A549 (cell line): ENCODE measurements around the gene RPL3. TPM values are rescaled to one million over a fixed set of nuclear protein-coding genes. Genes with fewer than 3 reads are reported as not detected.

Experiments
- ATAC-seq, 2 experiments: fragments of 200-7000 bp in 1 of 2; fragments of >200 bp in 1 of 2; cut with Nextera tagmentation in 1 of 2; cut with Tn5 transposase in 1 of 2; 3 replicates each; pipeline versions ENCODE4 v1.8.0 to v1.9.1; 2018 to 2020; ENCODE audit warnings: mild to moderate bottlenecking in 1 of 2, moderate library complexity in 1 of 2
- CTCF ChIA-PET: fragments of 300-600 bp; sonication (Branson Sonifier 250); formaldehyde crosslinking; extraction: SDS; loops from one replicate; lab custom pipeline; 2021; ENCODE audit warnings: antibody characterized with exemption, inconsistent platforms; lab: Yijun Ruan, JAX
- POLR2A ChIA-PET: fragments of 350-600 bp; formaldehyde crosslinking; extraction: SDS; loops from one replicate; lab custom pipeline; 2021; ENCODE audit warnings: antibody characterized with exemption, inconsistent platforms; lab: Yijun Ruan, JAX
- DNase-seq, 2 experiments: peaks; one replicate each; pipeline versions ENCODE4 v3.0.0 to v3.0.0-alpha.2; 2011 to 2016; ENCODE audit warnings: low read depth in 1 of 2, low spot score in 1 of 2
- FAIRE-seq: peaks from 2 replicates; lab custom pipeline; 2011; peaks lifted over from hg19 to GRCh38; lab: Jason Lieb, UNC
- H3K27ac ChIP-seq, 2 experiments: fragments of >200 bp; sonication (Bioruptor Twin); formaldehyde crosslinking; 3 replicates each; pipeline ENCODE4 v1.5.1; 2016 to 2017
- H3K4me1 ChIP-seq: fragments of >200 bp; sonication (Bioruptor Twin); formaldehyde crosslinking; 3 replicates; pipeline ENCODE4 v1.6.1; 2016
- H3K4me2 ChIP-seq: fragments of >200 bp; sonication (Bioruptor Twin); formaldehyde crosslinking; 3 replicates; pipeline ENCODE4 v1.6.1; 2016
- H3K4me3 ChIP-seq: fragments of >200 bp; sonication (Bioruptor Twin); formaldehyde crosslinking; 3 replicates; pipeline ENCODE4 v1.5.1; 2016
- H3K9me3 ChIP-seq: fragments of >200 bp; sonication (Bioruptor Twin); formaldehyde crosslinking; 3 replicates; pipeline ENCODE4 v1.6.1; 2016
- CBX2 ChIP-seq: fragments of 200-600 bp; sonication (generic); IDR thresholded peaks from 2 replicates; pipeline ENCODE4 v1.6.1; 2016; ENCODE audit warnings: low read depth, mild to moderate bottlenecking, borderline replicate concordance
- EHF ChIP-seq: fragments of 250-450 bp; sonication (Bioruptor Pico); IDR thresholded peaks from 2 replicates; pipeline ENCODE4 v1.5.0; 2020; ENCODE audit warnings: mild to moderate bottlenecking
- ESRRA ChIP-seq: fragments of 150-350 bp; IDR thresholded peaks from 2 replicates; pipeline ENCODE4 v1.6.1; 2014; ENCODE audit warnings: mild to moderate bottlenecking, low read length, borderline replicate concordance
- HDAC2 ChIP-seq: fragments of 200-600 bp; sonication (generic); IDR thresholded peaks from 2 replicates; pipeline ENCODE4 v1.6.1; 2016
- HMGXB4 ChIP-seq: fragments of 250-450 bp; sonication (Bioruptor Pico); IDR thresholded peaks from 2 replicates; pipeline ENCODE4 v1.5.0; 2021; ENCODE audit warnings: mild to moderate bottlenecking, moderate library complexity, borderline replicate concordance
- HOXA7 ChIP-seq: fragments of 250-450 bp; sonication (Bioruptor Pico); IDR thresholded peaks from 2 replicates; pipeline ENCODE4 v1.5.0; 2020; ENCODE audit warnings: mild to moderate bottlenecking, moderate library complexity
- MAX ChIP-seq: IDR thresholded peaks from 2 replicates; pipeline ENCODE4 v1.6.1; 2012
- MAZ ChIP-seq: fragments of 150-350 bp; IDR thresholded peaks from 2 replicates; pipeline ENCODE4 v1.6.1; 2014; ENCODE audit warnings: antibody characterized with exemption, low read depth, low read length, borderline replicate concordance
- NFE2L2 ChIP-seq: fragments of 150-350 bp; conservative IDR thresholded peaks from 2 replicates; pipeline ENCODE4 v1.6.1; 2014; ENCODE audit warnings: low read length
- NR3C1 ChIP-seq: fragments of >200 bp; sonication (Bioruptor Twin); formaldehyde crosslinking; IDR thresholded peaks from 3 replicates; pipeline ENCODE4 v1.6.1; 2017
- PHF8 ChIP-seq: fragments of 200-600 bp; sonication (generic); IDR thresholded peaks from 2 replicates; pipeline ENCODE4 v1.6.1; 2016; ENCODE audit warnings: low read depth, mild to moderate bottlenecking, antibody characterized with exemption, moderate library complexity, borderline replicate concordance
- RAD21 ChIP-seq, 2 experiments: fragments of >200 bp in 1 of 2; sonication (Bioruptor Twin) in 1 of 2; formaldehyde crosslinking in 1 of 2; IDR thresholded peaks in 1 of 2; conservative IDR thresholded peaks in 1 of 2; 2 replicates in 1 of 2; 3 replicates in 1 of 2; pipeline ENCODE4 v1.6.1; 2012 to 2018; ENCODE audit warnings: inconsistent platforms in 1 of 2
- RCOR1 ChIP-seq: fragments of 150-350 bp; IDR thresholded peaks from 2 replicates; pipeline ENCODE4 v1.6.1; 2014; ENCODE audit warnings: antibody characterized with exemption, low read length, low read depth
- USF2 ChIP-seq: fragments of 450-650 bp; IDR thresholded peaks from 2 replicates; pipeline ENCODE4 v1.6.1; 2014; ENCODE audit warnings: antibody characterized with exemption
- ZC3H11A ChIP-seq: fragments of 450-650 bp; IDR thresholded peaks from 2 replicates; pipeline ENCODE4 v1.6.1; 2014; ENCODE audit warnings: antibody characterized with exemption, mild to moderate bottlenecking
- ZSCAN20 ChIP-seq: fragments of 250-450 bp; sonication (Bioruptor Pico); IDR thresholded peaks from 2 replicates; pipeline ENCODE4 v1.8.0; 2022; ENCODE audit warnings: mild to moderate bottlenecking, moderate library complexity
- WGBS: methylation state at CpG from one replicate; pipeline ENCODE4 v1.1.6; 2017; ENCODE audit errors: missing lambda C conversion rate; 5-methylcytosine and 5-hydroxymethylcytosine counted together
- polyA plus RNA-seq, 4 experiments: library from polyadenylated mRNA; depleted of rRNA in 3 of 4; stranded (reverse); fragments of >200 nt; fragmentation: RNase III in 1 of 4; extraction: RNeasy Plus Mini Kit Qiagen cat#74134 plus additional on column Dnase treatment in 1 of 4; gene quantifications; 2 replicates in 3 of 4; 3 replicates in 1 of 4; pipeline ENCODE4 v1.2.3, GENCODE V29; 2011 to 2017
- TF ChIP-seq, protein P1 (sequence below): IDR thresholded peaks from 2 replicates; pipeline ENCODE4 v1.6.1; 2012; ENCODE audit warnings: low read depth, borderline replicate concordance
- TF ChIP-seq, protein P2 (sequence below): fragments of >200 bp; sonication (Bioruptor Twin); formaldehyde crosslinking; IDR thresholded peaks from 3 replicates; pipeline ENCODE4 v1.6.1; 2016

Gene RPL3
- polyA plus RNA-seq, 2 of the 4 experiments (the other 2 are of a cell fraction): 1,921 to 1,965 TPM

DNA sequence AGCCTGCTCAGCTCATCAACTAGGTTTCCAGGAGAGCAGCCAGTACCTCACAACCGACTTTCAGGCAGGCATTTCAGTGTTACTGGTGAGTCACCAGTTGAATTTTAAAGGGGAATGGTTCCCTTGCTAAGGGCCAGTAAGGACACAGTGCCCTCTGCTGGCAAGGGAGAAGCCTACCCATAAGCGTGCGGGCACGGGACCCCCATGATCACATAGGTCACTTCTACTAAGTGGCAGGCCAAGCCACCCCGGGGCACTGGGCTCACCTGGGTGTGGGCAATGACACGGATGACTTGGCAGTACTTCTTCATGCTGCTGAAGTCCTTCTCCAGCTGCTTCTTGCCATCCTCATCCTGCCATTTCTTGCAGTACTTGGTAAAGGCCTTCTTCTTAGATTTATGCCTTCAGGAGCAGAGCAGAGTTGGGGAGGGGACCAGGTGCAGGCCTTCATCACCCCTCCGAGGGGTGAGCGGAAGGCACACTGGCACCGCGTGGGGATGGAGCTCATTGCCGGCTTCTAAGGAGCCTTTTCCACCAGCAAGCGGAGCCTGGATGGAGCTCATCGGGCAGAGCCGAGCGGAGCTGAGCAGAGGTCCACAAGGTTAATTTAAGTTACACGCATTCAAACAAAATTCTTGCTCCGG is 2.9 kb downstream of the RPL3 start (continued):
- TF ChIP-seq ESRRA: no peak
- TF ChIP-seq PHF8: no peak
- no peak for TF ChIP-seq ZSCAN20 (CRISPR knock-in tag)
- no peak for TF ChIP-seq MAZ

DNA sequence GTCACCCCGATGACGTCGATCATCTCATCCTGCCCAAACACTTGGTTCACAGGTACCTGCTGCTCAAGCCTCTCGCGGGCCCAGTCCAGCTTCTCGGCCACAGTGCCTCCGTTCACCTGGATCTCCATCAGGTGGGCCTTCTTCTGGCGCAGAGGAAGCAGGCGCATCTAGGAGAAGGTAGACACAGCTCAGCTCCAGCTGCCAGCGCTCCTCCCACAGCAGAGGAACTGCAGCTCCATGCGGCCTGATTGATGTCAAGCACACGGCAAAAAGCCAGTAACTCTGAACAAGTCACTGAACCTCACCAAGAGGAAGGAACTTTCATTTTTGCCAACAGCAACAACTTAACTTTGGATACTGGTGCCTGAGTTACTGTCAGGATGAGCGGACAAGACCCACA is 4.0 kb downstream of the RPL3 start:
- Histone ChIP-seq H3K4me3 (peak overlapping the region; percentile 99), H3K9me3 (no peaks in the 10 kb centered on the region), H3K27ac (peak overlapping the region in 1 of 2 experiments; percentile 97; a peak in 3 of 6 replicates), H3K4me1 (peaks cover 52% of the 10 kb centered on the region), H3K4me2 (peak overlapping the region; percentile 97)
- DNase-seq (no peak), ATAC-seq (no peak), FAIRE-seq (no peak)
- POLR2A ChIA-PET: no interaction called here
- CTCF ChIA-PET: interaction anchor here (0.6 to 6.6 kb wide), 21 partner anchors 12 to 280 kb away, joined by 3 to 70 read pairs (median 4); partner anchors contain the start of gene PDGFB
- 59% methylated on average over 10 of the region's 13 CpGs for WGBS
- TF ChIP-seq CBX2 (no peak), HDAC2 (no peak), EHF (CRISPR knock-in tag) (no peak), ZSCAN20 (CRISPR knock-in tag) (no peak), ZC3H11A (no peak), HMGXB4 (CRISPR knock-in tag) (no peak), HOXA7 (CRISPR knock-in tag) (no peak), USF2 (no peak), MAX (no peak), RCOR1 (no peak)
- TF ChIP-seq, protein P1, sequence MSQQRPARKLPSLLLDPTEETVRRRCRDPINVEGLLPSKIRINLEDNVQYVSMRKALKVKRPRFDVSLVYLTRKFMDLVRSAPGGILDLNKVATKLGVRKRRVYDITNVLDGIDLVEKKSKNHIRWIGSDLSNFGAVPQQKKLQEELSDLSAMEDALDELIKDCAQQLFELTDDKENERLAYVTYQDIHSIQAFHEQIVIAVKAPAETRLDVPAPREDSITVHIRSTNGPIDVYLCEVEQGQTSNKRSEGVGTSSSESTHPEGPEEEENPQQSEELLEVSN: no peak

GRCh38 chr22:39314251-39314971 is 5.0 kb downstream of the RPL3 start:
- Histone ChIP-seq H3K4me3 (peak overlapping the region; percentile 99; the same call in 1 of the 3 replicates), H3K4me1 (peaks cover 61% of the 10 kb centered on the region)
- FAIRE-seq: no peak

More at GRCh38 chr22:39314251-39314971, 5.0 kb downstream of the RPL3 start:
- ATAC-seq: no peak
- peak overlapping the region; percentile 97 for H3K4me2 ChIP-seq
- no peaks in the 10 kb centered on the region for H3K9me3 ChIP-seq
- no peak for DNase-seq
- WGBS: 88% methylated on average over 10 of the region's 14 CpGs
- CTCF ChIA-PET: interaction anchor here (0.8 to 6.6 kb wide), 8 partner anchors 50 to 277 kb away, joined by 3 to 70 read pairs (median 6); partner anchors contain the start of gene PDGFB
- POLR2A ChIA-PET: no interaction called here
- TF ChIP-seq, protein P1: no peak
- no peak for TF ChIP-seq RAD21 (conservative IDR thresholded peaks at IDR 0.05 in 1 of 2, IDR thresholded peaks at IDR 0.05 in 1 of 2)
- TF ChIP-seq NFE2L2: no peak
- no peak for TF ChIP-seq ESRRA
- TF ChIP-seq MAX: no peak
- TF ChIP-seq NR3C1: no peak
- TF ChIP-seq, protein P2, sequence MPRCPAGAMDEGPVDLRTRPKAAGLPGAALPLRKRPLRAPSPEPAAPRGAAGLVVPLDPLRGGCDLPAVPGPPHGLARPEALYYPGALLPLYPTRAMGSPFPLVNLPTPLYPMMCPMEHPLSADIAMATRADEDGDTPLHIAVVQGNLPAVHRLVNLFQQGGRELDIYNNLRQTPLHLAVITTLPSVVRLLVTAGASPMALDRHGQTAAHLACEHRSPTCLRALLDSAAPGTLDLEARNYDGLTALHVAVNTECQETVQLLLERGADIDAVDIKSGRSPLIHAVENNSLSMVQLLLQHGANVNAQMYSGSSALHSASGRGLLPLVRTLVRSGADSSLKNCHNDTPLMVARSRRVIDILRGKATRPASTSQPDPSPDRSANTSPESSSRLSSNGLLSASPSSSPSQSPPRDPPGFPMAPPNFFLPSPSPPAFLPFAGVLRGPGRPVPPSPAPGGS: no peak
- no peak for TF ChIP-seq ZSCAN20 (CRISPR knock-in tag)
- H3K27ac ChIP-seq: peak overlapping the region in 1 of 2 experiments; percentile 97; a peak in 2 of 6 replicates
